Sciatic nerve (tissue), 2 donors: ENCODE measurements around the gene SH3PXD2B. TPM values are rescaled to one million over a fixed set of nuclear protein-coding genes. Genes with fewer than 3 reads are reported as not detected.
"Not testable (repeated sequence)": the region's sequence is repeated elsewhere in the genome, so short reads cannot be mapped to it uniquely, and the experiment has no call there.

Source experiments
- ATAC-seq: fragments of 200-7000 bp; cut with Tn5 transposase; one replicate; pipeline ENCODE4 v1.9.1; 2020; ENCODE audit warnings: mild to moderate bottlenecking, moderate library complexity
- DNase-seq: peaks from one replicate; pipeline ENCODE4 v3.0.0-alpha.2; 2020; ENCODE audit warnings: low spot score
- intact Hi-C: fragments of 100-400 bp; cut with DNase I; formaldehyde crosslinking; loops from one replicate; pipeline ENCODE4 v1.14.2; 2022
- total RNA-seq: library from RNA; stranded (reverse); fragmentation: NEBNext Ultra II Directional; extraction: Animal tissue kit (Norgen Biotek cat#: 25700); gene quantifications from one replicate; pipeline ENCODE4 v1.2.1, GENCODE V29; 2021
- donor health status: DM: no; HTN: no; CAD: no.
- donor health status: DM: no; HTN: no; CAD: no.

Gene SH3PXD2B
- total RNA-seq, 1 donor from 2014 or later = 39.5 TPM

DNA sequence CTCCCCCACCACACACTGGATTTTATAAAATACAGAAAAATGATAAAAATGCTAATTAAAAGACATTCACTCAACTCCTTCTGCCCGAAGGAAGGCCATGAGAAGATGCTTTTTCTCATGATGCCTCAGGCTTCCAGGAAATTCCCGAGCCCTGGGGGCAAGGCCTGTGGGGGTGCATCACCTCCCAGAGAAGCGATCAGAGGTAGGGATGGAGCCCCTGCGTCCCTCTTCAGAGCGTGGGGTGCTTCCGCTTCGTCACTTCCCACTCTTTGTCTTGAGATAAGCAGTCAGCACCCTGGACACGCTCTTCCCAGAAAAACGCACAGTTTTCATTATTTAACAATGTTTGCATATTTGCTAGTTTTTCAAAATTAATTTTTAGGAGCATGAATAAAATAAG lies 33.3 kb upstream of the SH3PXD2B start:
- intact Hi-C loops = no loop called here
- DNase-seq = peak; percentile 32
- ATAC-seq = no peak

DNA sequence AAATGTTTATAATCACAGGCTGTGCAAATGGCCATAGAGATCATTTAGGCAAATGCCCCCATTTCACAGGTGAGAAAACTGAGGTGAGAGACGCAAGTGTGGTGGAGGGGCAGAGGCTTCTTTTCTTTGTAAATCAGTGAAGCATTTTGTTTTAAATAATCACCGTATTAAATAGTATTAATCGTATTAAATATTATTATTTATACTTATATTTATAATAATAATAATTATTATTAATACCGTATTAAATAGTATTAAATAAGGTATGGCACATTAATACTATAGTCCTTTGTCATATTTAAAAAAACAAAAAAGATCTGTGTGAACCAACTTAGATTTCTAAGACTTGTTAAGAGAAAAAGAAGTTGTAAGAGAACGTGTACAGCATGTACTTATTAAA lies 32.6 kb upstream of the SH3PXD2B start:
- intact Hi-C loops = no loop called here
- no peak for DNase-seq
- no peak for ATAC-seq

GRCh38 chr5:172486451-172486850 lies 32.1 kb upstream of the SH3PXD2B start:
- intact Hi-C loops = no loop called here
- ATAC-seq (no peak), DNase-seq (no peak)

GRCh38 chr5:172485511-172486202 lies 31.3 kb upstream of the SH3PXD2B start:
- no peak for ATAC-seq
- intact Hi-C loops = no loop called here
- no peak for DNase-seq

- intact Hi-C loops = no loop called here
- DNase-seq (no peak), ATAC-seq (no peak)
Observed at GRCh38 chr5:172484664-172485063, 30.3 kb upstream of the SH3PXD2B start.

- ATAC-seq (no peak), DNase-seq (no peak)
- intact Hi-C loops = no loop called here
Observed at GRCh38 chr5:172482156-172483020, 28.1 kb upstream of the SH3PXD2B start.

- ATAC-seq = no peak
- DNase-seq = no peak
- intact Hi-C loops = no loop called here
Observed at GRCh38 chr5:172481011-172481800, 26.9 kb upstream of the SH3PXD2B start.

- DNase-seq = no peak
- no peak for ATAC-seq
- intact Hi-C loops = loop anchor here (2.0 kb wide), 1 partner anchor 217 kb away; no protein-coding TSS in a partner anchor
Observed at GRCh38 chr5:172479784-172480115, 25.4 kb upstream of the SH3PXD2B start.

- peak; percentile 96 for ATAC-seq
- peak; percentile 89 for DNase-seq
- intact Hi-C loops = loop anchor here (2.0 kb wide), 1 partner anchor 218 kb away; no protein-coding TSS in a partner anchor
Observed at GRCh38 chr5:172479034-172479783, 24.9 kb upstream of the SH3PXD2B start.

DNA sequence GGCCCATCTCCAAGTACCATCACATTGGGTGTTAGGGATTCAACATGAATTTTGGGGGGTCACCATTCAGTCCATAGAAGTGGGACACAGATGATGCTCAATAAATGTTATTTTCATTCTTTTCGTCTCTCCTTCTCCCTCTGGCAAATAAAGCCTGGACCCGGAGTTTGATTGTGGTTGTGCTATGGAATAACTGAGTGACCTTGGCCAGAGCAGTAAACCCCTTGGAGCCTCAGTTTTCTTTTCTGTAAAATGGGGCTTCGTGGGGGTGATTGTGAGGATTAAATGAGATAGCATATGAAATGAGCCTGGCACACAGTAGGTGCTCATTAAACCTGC lies 24.3 kb upstream of the SH3PXD2B start:
- intact Hi-C loops = loop anchor here (2.0 kb wide), 1 partner anchor 218 kb away; no protein-coding TSS in a partner anchor
- not testable (repeated sequence) for DNase-seq
- ATAC-seq = peak; percentile 3

DNA sequence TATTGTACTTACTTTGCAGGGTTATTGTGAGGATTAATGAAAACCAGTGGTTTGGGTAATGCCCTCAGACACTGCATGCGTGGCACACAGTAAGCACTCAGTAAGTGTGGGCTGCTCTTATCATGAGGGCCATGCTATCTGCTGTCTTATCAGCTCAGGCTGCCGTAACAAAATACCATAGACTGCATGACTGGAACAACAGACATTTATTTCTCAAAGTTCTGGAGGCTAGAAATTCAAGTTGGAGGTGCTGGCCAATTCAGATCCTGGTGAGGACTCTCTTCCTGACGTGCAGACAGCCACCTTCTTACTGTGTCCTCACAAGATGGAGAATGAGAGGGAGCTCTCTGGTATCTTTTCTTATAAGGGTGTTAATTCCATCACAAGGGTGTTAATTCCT lies 23.9 kb upstream of the SH3PXD2B start:
- DNase-seq (no peak), ATAC-seq (no peak)
- intact Hi-C loops = loop anchor here (2.0 kb wide), 1 partner anchor 219 kb away; no protein-coding TSS in a partner anchor

- intact Hi-C loops = no loop called here
- no peak for DNase-seq
Observed at GRCh38 chr5:172477466-172477865, 23.1 kb upstream of the SH3PXD2B start.

GRCh38 chr5:172474293-172474692 lies 20.0 kb upstream of the SH3PXD2B start:
- DNase-seq = no peak
- intact Hi-C loops = no loop called here
- no peak for ATAC-seq

More at GRCh38 chr5:172477466-172477865, 23.1 kb upstream of the SH3PXD2B start:
- peak; percentile 11 for ATAC-seq

DNA sequence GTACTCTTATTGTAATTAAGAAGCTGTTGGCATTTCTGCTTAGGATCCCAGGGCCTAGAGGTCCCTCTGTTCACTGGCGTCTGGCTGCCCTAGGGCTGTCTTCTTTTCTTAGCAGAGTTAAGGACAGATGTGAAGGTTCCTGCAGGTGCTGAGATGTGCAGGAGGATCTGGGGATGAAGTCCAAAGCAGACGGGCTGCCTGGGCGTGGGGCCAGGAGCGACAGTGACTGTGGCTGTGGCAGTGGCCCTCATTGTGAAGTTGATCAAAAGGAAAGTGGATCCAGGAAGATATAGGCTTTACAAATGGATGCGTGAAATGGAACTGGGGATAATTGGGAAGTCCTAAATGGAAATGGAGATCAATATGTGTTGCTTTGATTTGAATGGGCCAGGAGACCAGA lies 19.1 kb upstream of the SH3PXD2B start:
- ATAC-seq (no peak), DNase-seq (no peak)
- intact Hi-C loops = no loop called here

DNA sequence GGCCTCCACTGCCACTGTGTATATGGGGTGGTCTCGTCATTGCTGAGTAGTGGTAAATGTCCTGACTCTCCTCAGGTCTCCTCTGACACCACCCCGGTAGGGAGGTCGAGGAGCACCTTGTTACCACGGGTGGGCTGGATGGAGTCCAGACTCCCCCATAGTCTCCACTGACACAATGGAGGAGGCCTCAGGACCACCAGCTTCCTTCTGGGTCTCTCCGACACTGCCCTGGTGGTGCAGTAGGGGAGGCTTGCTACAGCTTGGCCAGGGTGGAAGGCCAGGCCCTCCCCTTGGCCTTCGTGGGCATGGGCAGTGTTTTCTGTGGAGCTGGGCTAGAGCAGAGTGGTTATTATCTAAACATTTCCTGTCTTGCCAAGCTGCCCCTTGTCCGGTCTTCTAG lies 15.4 kb upstream of the SH3PXD2B start:
- intact Hi-C loops = no loop called here
- ATAC-seq (no peak), DNase-seq (no peak)

DNA sequence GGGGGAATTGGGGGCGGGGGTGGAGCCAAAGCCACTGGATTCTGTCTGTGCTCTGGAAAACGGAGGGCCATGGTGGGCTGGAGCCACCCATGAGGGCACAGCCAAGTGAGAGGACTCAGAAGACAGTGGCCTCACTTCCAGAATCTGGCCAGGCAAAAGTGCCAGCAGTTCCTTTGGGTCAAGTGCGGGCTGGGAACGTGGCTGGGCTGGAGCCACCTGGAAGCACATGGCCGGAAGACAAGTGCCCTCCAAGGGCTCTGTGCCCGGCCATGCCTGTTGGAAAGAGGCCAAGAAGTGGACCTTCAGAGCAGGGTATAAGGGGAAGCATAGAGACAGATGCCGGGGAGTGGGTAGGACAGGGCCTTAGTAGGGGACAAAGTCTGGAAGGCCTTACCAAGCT lies 11.7 kb upstream of the SH3PXD2B start:
- no peak for ATAC-seq
- intact Hi-C loops = no loop called here
- DNase-seq = peak; percentile 54

- intact Hi-C loops = no loop called here
- DNase-seq = no peak
- ATAC-seq = no peak
Observed at GRCh38 chr5:172463031-172463430, 8.7 kb upstream of the SH3PXD2B start.

GRCh38 chr5:172459783-172460165 lies 5.4 kb upstream of the SH3PXD2B start:
- DNase-seq (no peak), ATAC-seq (no peak)
- intact Hi-C loops = no loop called here
